HEK293 (cell line): ENCODE measurements around the gene C16orf95.

Source experiments
- ZNF350 ChIP-seq: fragments of 450-650 bp; formaldehyde crosslinking; IDR thresholded peaks from 2 replicates; pipeline ENCODE4 v1.5.0; 2017; ENCODE audit warnings: missing biosample characterization, mild to moderate bottlenecking, missing genetic modification characterization
- TF ChIP-seq, protein P1 (sequence below): fragments of 450-650 bp; formaldehyde crosslinking; IDR thresholded peaks from 2 replicates; pipeline ENCODE4 v1.5.1; 2016; ENCODE audit warnings: missing biosample characterization, missing genetic modification characterization
- TF ChIP-seq, protein P2 (sequence below): fragments of 450-650 bp; formaldehyde crosslinking; IDR thresholded peaks from 2 replicates; pipeline ENCODE4 v1.5.1; 2016; ENCODE audit warnings: missing biosample characterization, missing genetic modification characterization

DNA sequence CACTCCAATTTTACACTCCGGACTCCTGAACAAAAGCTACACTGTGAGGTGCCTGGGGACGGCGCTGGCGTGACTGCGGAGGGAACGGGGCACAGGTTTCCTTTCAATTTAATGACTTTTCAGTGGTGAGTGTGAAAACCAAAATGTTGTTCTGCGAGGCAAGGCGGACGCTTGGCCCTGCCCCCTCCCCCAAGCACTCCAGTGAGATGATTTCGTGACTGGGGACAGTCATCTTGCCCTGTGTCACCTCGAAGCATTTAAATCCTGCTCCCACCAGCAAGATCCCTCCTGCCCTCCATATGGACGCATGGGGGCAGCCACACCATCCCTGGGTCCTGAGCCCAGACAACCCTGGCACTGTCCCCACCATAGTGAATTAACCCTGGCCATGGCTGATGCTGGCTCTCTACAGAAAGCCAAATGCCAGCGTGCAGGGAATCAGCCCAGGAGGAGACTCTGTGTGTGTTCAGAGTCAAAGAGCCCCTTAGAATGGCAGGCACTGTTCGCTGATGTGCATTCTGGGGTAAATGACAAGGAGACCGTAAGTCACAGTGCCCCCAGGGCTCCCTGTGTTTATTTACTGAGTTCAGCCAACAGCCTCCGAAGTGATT is 41.0 kb downstream of the C16orf95 start:
- TF ChIP-seq, protein P1, sequence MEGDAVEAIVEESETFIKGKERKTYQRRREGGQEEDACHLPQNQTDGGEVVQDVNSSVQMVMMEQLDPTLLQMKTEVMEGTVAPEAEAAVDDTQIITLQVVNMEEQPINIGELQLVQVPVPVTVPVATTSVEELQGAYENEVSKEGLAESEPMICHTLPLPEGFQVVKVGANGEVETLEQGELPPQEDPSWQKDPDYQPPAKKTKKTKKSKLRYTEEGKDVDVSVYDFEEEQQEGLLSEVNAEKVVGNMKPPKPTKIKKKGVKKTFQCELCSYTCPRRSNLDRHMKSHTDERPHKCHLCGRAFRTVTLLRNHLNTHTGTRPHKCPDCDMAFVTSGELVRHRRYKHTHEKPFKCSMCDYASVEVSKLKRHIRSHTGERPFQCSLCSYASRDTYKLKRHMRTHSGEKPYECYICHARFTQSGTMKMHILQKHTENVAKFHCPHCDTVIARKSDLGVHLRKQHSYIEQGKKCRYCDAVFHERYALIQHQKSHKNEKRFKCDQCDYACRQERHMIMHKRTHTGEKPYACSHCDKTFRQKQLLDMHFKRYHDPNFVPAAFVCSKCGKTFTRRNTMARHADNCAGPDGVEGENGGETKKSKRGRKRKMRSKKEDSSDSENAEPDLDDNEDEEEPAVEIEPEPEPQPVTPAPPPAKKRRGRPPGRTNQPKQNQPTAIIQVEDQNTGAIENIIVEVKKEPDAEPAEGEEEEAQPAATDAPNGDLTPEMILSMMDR (tag by site-specific recombination): no peak
- TF ChIP-seq ZNF350 (tag by site-specific recombination): no peak
- TF ChIP-seq, protein P2, sequence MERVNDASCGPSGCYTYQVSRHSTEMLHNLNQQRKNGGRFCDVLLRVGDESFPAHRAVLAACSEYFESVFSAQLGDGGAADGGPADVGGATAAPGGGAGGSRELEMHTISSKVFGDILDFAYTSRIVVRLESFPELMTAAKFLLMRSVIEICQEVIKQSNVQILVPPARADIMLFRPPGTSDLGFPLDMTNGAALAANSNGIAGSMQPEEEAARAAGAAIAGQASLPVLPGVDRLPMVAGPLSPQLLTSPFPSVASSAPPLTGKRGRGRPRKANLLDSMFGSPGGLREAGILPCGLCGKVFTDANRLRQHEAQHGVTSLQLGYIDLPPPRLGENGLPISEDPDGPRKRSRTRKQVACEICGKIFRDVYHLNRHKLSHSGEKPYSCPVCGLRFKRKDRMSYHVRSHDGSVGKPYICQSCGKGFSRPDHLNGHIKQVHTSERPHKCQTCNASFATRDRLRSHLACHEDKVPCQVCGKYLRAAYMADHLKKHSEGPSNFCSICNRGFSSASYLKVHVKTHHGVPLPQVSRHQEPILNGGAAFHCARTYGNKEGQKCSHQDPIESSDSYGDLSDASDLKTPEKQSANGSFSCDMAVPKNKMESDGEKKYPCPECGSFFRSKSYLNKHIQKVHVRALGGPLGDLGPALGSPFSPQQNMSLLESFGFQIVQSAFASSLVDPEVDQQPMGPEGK (tag by site-specific recombination): no peak
